Measurements from ENCODE around the gene IL16.

The IL16 gene

DNA sequence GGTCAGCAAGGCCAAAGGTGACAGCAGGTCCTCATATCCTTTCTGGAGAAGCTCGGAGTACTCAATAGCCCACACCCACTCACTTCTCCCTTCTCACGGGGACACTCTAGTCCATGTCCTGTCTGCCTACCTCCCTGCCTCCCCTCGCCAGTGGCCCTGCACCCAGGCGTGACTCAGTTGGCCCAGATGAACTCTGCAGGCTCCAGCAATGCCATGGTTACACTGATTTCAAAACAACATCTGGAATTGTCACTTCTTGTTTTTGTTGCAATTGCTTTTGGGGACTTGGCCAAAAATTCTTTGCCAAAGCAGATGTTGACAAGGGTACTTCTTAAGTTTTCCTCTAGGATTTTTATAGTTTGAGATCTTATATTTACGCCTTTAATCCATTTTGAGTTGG is 13.0 kb downstream of the IL16 start:
- no peak for DNase-seq

GRCh38 chr15:81211376-81211775 is 14.7 kb downstream of the IL16 start:
- DNase-seq: no peak

DNA sequence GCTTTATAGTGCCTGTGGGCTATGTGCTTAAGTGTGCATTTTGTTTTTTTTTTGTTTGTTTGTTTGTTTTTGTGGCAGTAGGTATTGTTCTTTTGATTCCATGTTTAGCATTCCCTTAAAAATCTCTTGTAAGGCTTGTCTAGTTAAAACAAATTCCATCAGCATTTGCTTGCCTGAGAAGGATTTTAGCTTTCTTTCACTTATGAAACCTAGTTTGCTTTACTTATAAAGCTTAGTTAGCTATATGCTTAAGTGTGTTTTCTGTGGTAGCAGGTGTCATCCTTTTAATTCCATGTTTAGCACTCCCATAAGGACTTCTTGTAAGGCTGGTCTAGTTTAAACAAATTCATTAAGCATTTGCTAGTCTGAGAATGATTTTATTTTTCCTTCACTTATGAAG is 17.3 kb downstream of the IL16 start:
- DNase-seq: no peak

- DNase-seq: no peak
These were observed 18.9 kb downstream of the IL16 start for GRCh38 chr15:81215531-81215930.

- no peak for DNase-seq
These were observed 19.3 kb downstream of the IL16 start for GRCh38 chr15:81215983-81216382.

DNA sequence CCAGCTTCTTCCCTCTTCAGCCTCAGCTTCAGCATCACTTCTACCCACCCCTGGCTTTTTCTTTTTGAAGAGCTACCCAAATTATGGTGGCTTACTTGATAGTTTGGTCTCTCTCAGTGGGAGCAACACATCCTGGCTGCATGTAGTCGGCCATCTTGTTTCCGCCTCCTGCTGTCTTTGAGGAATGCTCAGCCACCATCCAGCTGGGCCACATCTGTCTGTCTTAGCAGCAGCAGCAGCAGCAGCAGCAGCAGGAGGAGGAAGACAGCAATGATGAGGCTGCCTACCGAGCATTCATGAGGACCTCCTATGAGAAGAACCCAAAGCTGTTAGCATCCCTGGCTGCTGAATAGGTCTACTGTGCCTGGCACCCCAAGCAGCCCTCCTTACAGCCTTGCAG is 19.7 kb downstream of the IL16 start:
- DNase-seq: no peak

DNA sequence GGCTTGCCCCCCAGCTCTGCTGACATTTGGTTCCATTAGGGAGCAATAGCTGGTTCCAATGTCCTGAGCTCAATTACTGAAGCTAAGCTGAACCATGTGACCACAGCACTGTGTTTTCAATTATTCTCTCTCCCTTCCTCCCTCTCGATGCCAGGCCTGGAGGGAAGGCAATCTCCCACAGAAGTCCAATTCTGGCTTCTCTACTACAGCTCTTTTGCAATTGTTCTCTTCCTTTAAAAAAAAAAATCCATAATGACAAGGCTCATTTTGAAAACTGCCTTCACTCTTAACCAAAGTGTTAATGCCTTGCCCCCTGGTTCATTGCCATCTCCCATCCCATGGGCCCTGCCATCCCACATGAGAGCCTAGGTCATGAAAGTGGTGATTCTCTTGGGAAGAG is 24.8 kb downstream of the IL16 start:
- no peak for DNase-seq

DNA sequence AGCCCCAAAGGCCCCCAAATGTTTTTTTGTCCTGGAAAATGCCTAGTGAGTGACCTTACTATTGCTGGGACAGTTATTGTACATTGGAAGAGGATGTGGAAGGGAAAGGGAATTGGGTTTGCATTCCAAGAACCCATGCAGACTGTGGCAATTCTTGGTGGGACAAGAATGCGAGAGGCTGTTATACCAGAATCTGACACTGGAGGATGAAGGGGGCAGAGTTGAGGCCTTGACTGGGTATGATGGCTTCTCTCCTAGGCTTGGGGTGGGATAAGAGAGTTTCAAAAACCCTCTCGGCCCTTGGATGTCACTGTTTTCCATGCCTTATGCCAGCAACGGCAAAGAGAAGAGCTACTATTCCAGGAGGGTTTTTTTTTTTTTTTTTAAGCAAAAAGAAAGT is 25.3 kb downstream of the IL16 start:
- no peak for DNase-seq

DNA sequence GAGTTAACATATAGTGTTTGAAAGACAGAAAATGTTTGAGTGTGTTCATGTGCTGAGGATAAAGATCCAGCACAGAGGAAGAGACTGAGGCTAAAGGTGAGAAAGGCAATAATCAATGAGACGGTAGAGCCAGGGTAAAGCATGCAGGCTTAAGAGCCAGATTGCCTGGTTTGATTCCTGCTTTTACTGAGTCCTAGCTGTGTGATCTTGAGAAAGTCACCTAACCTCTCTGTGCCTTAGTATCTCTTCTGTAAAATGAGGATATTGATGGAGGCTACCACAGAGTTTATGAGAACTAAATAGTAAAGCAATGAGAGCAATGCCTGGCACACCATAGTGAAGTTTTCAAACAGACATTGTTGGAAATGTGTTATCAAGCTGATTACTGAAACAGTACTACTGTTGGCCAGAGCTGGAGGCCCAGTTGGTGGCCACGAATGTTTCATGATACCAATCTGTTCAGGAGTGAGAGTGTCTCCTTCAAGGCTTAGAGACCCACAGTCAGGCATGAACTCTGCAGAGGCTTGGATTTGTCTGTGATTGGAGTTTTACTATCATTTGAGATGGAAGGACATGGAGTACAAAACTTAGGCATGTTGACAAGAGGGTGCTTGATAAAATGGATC is 26.8 kb downstream of the IL16 start:
- DNase-seq: no peak

DNA sequence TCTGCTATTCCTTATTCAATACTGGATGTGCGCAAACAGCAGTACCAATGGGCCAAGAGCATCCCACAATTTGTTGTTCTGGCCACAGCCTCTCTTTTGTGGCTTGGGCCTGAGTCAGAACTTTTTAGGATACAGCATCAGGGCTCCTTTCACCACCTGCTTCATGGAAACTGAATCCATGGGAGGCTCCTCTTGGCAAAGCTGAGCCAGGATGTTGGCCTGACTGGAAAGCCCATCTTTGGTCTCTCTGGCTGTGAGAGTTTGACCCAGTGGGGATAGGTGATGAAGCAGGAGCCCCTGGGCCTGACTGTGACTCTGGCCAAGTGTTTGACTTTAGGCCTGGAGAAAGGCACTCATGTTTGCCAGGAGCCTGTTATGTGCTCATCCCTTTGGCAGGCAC is 27.6 kb downstream of the IL16 start:
- no peak for DNase-seq

DNA sequence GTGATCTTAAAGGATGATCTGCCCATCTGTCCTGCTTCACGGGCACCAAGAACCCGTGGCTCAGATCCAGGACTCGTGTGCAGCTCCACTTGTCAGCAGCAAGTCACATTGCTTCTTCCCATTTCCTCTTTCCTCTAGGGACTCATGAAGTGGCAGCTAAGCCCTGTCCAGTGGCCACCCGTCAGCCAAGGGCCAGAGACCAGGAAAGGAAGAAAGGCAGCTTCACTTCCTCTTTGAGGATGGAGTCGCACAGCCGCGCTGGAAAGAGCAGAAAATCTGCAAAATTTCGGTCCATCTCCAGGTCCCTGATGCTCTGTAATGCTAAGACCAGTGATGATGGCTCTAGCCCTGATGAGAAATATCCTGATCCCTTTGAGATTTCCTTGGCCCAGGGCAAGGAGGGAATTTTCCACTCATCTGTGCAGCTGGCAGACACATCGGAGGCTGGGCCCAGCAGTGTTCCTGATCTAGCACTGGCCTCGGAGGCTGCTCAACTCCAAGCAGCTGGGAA is 28.5 kb downstream of the IL16 start:
- DNase-seq: no peak

DNA sequence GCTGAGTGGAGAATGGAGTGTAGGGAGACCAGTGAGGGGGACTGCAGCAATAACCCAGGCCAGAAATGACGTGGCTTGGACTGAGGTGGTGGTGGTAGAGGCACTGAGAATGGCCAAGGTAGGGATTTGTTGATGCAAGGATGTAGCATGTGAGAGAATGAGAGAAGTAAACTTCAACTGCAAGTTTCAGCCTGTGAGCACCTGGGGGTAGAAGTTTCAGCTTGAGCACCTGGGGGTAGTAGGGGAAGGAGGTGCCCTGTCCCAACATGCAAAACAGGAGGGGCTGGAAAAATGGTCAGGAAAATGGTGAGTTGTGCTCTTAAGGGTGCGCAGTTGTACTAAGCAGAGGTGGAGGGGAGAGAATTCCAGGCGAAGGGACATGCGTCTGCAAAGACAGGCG is 31.0 kb downstream of the IL16 start:
- DNase-seq: no peak

DNA sequence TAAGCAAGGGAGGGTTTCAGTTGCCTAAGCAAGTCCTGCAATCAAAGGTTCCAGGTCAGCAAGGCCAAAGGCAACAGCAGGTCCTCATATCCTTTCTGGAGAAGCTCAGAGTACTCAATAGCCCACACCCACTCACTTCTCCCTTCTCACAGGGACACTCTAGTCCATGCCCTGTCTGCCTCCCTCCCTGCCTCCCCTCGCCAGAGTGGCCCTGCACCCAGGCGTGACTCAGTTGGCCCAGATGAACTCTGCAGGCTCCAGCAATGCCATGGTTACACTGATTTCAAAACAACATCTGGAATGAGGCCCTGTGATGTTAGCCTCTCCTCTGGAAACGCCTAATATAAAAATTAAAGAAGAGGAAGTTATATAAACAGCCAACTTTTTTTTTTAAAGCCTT is 32.9 kb downstream of the IL16 start:
- no peak for DNase-seq

DNA sequence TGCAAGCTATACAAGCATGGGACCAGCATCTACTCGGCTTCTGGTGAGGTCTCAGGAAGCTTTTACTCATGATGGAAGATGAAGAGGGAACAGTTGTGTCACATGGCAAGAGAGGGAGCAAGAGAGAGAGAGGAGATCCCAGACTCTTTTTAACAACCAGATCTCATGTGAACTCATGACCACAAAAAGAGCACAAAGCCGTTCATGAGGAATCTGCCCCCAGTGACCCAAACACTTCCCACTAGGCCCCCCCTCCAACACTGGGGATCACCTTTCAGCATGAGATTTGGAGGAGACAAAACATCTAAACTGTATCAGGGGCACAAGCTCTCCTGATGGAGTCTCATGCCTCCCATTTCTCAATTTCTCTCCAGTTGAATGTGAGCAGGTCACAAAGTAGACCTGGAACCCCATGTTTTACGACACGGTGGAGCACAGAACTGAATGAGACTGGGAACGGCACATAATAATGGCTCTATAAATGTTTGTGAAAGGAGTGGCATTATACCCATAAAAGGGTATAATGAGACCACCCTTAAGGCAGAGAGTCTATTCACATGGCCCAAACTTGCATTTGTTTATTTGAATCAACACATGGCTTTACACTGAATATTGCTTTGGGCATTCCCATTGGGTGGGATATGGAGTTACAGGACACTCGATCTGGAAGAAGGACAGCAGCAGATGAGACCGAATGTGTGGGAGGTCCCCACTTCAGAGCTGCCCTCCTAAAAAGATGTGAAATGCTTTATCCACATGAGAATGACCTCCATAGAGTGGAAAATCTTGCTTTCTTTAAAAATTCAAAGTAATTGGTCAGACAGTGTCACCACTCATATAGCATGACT is 38.8 kb downstream of the IL16 start:
- no peak for DNase-seq

GRCh38 chr15:81239190-81239589 is 42.5 kb downstream of the IL16 start:
- no peak for DNase-seq

DNA sequence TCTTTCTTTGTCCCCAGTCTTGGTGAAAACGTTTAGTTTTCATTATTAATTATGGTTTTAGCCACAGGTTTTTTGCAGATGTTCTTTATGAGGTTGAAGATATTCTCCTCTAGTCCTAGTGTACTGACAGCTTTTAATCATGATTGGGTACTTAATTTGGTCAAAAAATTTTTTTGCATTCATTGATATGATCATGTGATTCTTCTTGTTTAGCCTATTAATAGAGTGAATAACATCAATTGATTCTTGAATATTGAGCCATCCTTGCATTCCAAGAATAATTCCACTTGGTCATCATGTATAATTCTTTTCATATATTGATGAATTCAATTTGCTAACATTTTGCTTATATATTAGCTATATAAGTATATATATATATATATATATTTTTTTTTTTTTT is 46.1 kb downstream of the IL16 start:
- DNase-seq: no peak

- no peak for DNase-seq
These were observed 47.6 kb downstream of the IL16 start for GRCh38 chr15:81244306-81244705.

GRCh38 chr15:81253846-81254245 is 57.2 kb downstream of the IL16 start:
- DNase-seq: no peak

GRCh38 chr15:81254277-81254915 is 57.7 kb downstream of the IL16 start:
- DNase-seq: no peak

- DNase-seq: no peak
These were observed 58.2 kb downstream of the IL16 start for GRCh38 chr15:81254916-81255290.

- DNase-seq: no peak
These were observed 58.8 kb downstream of the IL16 start for GRCh38 chr15:81255315-81255957.

- DNase-seq: no peak
These were observed 59.3 kb downstream of the IL16 start for GRCh38 chr15:81255958-81256320.

- no peak for DNase-seq
These were observed 60.2 kb downstream of the IL16 start for GRCh38 chr15:81256916-81257315.

DNA sequence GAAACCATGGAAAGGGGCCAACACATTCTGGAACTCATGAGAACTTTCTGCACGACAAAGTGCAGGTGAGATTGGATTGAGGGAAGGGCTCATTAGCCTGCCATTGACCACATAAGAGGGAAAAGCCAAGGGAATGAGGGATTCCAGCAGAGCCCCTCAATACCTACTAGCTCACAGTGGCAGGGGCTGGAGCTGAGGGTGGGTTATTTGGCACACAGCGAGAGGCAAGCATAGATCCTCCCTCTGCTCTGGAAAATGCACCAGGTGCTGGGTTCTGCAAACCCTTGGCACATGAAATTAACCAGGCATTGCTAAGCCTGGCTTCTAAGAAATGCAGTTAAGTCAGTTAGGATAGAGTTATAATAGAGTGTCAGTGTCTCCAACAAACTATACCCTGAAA is 60.8 kb downstream of the IL16 start:
- no peak for DNase-seq
